ENCODE data around the gene B3GAT3.

- TF ChIP-seq POLR2A (IDR thresholded peaks at IDR 0.05): no peak
- TF ChIP-seq CTCF (IDR thresholded peaks at IDR 0.05): no peak
Measured at GRCh38 chr11:62579252-62579651, 42.5 kb downstream of the B3GAT3 start.

Data from thyroid gland (tissue), 4 donors.